GM21381 (cell line): ENCODE results near the gene KHK.

Experiments used
- ATAC-seq: cut with Tn5 transposase; IDR thresholded peaks from one replicate; pipeline ENCODE4 v1.9.1; 2021; ENCODE audit warnings: mild to moderate bottlenecking, moderate library complexity; ENCODE audit not compliant: unreplicated experiment

The KHK gene

DNA sequence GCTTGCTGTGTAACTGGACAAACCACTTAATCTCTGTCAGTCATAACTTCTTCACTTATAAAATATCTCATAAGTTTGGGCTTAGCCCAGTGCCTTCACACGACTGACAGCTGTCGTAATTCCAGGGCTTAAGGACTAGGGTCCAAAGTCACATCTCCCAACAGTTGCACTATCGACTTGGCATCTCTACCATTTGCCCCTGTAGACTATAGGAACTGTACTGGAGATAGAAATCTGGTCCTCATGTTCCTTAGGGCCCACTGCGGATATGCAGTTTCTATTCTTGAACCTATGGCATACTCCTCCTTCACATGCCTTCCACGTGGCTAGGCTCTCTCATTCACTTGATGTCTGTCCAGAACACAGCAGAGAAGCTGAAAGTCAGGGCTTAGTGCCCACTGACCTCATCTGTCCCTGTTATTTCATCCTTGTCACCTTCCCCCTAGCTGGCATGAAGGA lies 39.7 kb downstream of the KHK start:
- ATAC-seq: no peak

- ATAC-seq: no peak
Observed at GRCh38 chr2:27127883-27128667, 41.5 kb downstream of the KHK start.

- ATAC-seq: no peak
Observed at GRCh38 chr2:27128668-27129571, 42.3 kb downstream of the KHK start.

DNA sequence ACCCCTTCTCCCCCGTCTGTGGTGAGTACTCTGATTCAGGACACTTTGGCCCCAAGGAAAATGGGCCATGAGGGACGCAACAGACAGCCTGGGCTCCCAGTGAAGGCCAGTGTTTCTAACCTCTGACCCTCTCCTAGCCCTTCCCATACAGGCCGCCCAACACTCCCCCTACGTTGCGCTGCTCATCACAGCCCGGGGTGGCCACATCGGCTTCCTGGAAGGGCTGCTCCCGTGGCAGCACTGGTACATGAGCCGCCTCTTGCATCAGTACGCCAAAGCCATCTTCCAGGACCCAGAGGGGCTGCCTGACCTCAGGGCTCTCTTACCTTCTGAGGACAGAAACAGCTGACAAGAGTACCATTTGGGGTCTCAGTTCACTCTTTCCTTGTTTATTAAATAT lies 43.8 kb downstream of the KHK start:
- no peak for ATAC-seq

DNA sequence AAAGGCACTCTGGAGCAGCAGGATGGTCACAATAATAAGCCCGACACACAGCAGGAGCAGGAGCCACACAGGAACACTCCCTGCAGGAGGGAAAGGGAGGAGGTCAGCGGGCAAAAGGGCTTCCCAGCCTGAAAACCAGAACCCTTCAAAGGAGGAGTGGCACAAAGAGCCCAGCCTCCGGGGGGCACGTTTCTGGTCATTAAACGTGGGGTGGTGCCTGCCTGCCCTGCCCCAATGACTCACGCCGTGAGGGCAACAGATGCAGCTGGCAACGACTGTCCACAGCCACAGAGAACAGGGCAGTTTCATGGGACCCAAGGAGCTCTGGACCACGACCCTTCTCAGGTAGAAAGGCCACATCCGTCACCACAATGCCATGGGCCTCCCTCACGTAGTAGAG lies 44.9 kb downstream of the KHK start:
- no peak for ATAC-seq

GRCh38 chr2:27133195-27133875 lies 46.8 kb downstream of the KHK start:
- no peak for ATAC-seq

GRCh38 chr2:27133905-27134780 lies 47.6 kb downstream of the KHK start, which contains the start of gene PREB:
Gene PREB (minus strand): TSS chr2:27134636. CDS start chr2:27134421, 215 bp downstream.
- ATAC-seq: peak; percentile 88

DNA sequence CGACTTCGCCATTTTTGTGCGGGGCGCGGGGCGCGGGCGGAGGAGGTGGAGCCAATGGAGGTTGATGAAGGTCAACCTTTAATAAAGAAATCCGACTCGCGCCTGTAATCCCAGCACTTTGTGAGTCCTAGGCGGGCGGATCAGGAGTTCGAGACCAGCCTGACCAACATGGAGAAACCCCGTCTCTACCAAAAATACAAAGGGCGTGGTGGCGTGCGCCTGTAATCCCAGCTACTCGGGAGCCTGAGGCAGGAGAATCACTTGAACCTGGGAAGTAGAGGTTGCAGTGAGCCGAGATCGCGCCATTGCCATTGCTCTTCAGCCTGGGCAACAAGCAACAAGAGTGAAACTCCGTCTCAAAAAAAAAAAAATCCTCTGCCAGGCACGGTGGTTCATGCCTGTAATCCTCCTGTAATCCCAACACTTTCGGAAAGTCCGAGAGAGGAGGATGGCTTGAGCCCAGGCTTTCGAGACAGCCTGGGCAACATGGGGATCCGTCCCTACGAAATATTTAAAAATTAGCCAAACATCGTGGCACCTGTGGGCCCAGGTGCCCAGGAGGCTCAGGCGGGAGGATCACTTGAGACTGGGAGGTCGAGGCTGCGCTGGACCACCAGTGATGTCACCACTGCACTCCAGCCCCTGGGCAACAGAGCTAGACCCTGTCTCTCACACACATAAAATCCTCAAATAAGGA lies 48.4 kb downstream of the KHK start:
- ATAC-seq: no peak

DNA sequence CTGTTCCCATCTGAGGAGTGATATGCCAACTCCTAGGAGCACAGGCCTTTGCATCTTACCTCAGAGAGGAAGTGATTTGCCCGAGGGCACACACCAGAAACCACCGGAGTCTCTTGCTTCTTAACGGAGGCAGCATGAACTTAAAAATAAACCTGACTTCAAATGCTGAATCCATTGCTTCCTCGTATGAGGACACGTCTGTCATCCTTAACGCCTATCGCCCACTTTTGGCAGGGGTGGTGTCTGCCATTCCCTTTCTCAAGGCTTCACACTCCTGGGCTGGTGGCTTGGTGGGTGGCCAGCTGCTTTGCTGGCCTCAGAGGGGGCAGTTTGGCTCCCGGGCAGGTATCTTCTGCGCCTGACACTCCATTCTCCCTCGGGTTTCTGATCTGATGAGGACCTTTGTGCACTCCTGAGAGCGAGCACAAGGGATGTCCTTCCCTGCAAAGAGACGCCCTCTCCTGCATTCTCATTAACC lies 48.9 kb downstream of the KHK start:
- ATAC-seq: no peak

DNA sequence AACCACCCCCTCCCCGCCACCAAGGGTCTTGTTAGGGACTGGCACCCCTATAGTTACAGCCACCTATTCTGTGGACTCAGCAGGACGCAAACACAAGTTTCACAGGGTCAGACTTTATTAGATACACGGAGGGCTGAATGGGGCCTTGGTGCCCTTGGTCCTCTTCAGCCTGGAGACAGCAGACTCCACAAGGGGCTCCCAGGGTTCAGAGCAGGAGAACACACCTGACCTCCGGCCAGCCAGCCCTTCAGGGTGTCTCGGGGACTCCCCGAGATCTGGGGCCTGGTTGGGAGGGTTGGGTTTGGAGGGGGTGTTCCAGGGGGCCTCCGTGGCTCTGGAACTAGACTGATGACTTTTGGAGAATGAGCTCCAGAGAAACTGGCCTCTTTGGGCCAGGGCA lies 50.2 kb downstream of the KHK start:
- no peak for ATAC-seq

GRCh38 chr2:27137322-27137935 lies 50.9 kb downstream of the KHK start:
- no peak for ATAC-seq

DNA sequence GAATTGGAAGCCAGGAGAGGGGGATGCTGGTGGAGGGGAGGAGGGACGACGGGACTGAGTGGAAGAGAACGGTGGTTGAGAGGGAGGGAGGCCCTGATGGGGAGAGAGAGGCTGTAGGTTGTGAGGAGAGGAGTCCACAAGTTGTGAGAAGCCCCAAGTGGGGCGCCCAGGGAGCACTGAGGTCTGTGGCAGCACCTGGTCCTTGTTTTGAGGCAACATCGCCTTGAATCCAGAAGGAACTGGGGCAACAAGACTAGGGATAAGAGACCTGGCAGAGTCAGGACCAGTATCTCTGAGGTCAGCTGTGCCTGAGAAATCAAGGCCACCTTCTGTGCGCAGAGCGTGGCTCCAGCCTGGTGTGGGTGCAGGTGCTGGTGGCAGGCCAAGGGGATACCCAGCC lies 51.5 kb downstream of the KHK start:
- ATAC-seq: no peak

DNA sequence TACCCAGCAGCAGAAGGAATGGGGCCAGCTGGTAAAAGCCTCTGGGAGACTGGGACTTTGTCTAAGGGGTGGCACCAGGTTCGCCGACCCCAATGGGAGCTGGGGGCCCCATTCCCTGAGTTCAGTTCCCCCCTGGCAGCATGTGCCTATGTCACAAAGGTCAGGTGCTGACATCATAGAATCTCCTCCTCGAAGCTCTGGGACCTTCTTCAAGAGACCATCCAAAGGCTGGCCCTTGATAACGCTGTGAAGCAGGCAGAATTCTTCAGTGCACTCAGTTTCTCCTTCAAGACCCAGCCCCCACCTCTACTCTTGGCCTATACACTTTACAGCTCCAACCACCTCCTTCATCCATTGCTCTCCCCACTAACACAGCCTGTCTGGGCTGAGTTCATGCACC lies 52.7 kb downstream of the KHK start, which contains the start of gene PRR30:
Gene PRR30, minus strand, starts transcription at position 101 of the 400 bp plus-strand sequence. CDS start 1,081 bp downstream, outside the sequence.
- no peak for ATAC-seq

GRCh38 chr2:27143285-27143684 lies 56.7 kb downstream of the KHK start:
- no peak for ATAC-seq

DNA sequence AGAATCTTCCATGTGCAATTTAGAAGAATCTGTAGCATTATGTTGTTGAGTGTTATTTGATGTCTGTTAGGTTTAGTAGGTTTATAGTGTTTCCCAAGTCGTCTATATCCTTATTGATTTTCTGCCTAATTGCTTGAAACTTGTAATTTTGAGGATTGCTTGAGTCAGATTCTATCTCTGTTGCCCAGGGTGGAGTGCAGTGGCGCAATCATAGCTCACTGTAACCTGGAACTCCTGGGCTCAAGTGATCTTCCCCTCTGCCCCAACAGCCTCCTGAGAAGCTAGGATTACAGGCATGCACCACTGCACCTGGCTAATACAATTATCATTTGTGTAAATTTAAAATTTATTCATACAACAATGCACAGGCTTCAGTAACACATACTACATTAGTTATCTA lies 59.1 kb downstream of the KHK start:
- ATAC-seq: no peak

DNA sequence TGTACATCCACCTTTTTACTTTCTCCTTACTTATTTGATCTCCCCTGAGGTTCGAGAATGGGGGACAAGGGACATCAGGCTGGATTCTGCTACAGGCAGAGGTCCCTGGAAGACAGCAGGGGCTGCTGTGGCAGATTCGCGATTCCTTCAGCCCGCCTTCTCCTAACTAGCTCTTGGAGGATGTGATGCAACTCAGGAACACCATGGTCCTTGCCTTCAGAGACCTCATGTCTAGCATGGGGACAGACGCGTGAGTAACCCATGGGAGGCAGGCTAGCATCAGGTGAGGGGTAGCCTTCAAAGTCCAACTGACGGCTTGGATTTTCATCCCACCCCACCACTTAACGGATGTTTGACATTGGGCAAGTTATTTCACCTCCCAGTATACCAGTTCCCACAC lies 61.4 kb downstream of the KHK start:
- ATAC-seq: no peak

GRCh38 chr2:27148801-27149439 lies 62.3 kb downstream of the KHK start, which contains the start of gene TCF23:
Gene TCF23 (plus strand): TSS chr2:27149004. CDS start chr2:27149134, 130 bp downstream.
- no peak for ATAC-seq
